ENCODE data around the gene BZW1. TPM values are rescaled to one million over a fixed set of nuclear protein-coding genes. Genes with fewer than 3 reads are reported as not detected.

BZW1 gene
- total RNA-seq = 100 to 1,000 TPM; 211 TPM
- 100 to 1,000 TPM; 207 to 255 (median 230) TPM for polyA plus RNA-seq (ENCODE audit: insufficient read length in 6 of 6)
- long read RNA-seq, donor 1, full-length matches to known transcripts = 48 of 63 reads
- long read RNA-seq, donor 1, partial matches to known transcripts = 15 of 63 reads
- long read RNA-seq, donor 1, other reads (novel, unspliced or antisense) = 0 of 63 reads
- long read RNA-seq, donor 2, full-length matches to known transcripts = 61 of 86 reads
- long read RNA-seq, donor 2, partial matches to known transcripts = 20 of 86 reads
- long read RNA-seq, donor 2, other reads (novel, unspliced or antisense) = 5 of 86 reads
- long read RNA-seq, donor 3, full-length matches to known transcripts = 34 of 34 reads
- long read RNA-seq, donor 3, partial matches to known transcripts = 0 of 34 reads
- long read RNA-seq, donor 3, other reads (novel, unspliced or antisense) = 0 of 34 reads
- long read RNA-seq, donor 4, full-length matches to known transcripts = 21 of 33 reads
- long read RNA-seq, donor 4, partial matches to known transcripts = 8 of 33 reads
- long read RNA-seq, donor 4, other reads (novel, unspliced or antisense) = 4 of 33 reads
- long read RNA-seq, donor 5, full-length matches to known transcripts = 41 of 56 reads
- long read RNA-seq, donor 5, partial matches to known transcripts = 8 of 56 reads
- long read RNA-seq, donor 5, other reads (novel, unspliced or antisense) = 7 of 56 reads
- long read RNA-seq, donor 6, full-length matches to known transcripts = 53 of 63 reads
- long read RNA-seq, donor 6, partial matches to known transcripts = 10 of 63 reads
- long read RNA-seq, donor 6, other reads (novel, unspliced or antisense) = 0 of 63 reads
- long read RNA-seq, donor 7, full-length matches to known transcripts = 22 of 22 reads
- long read RNA-seq, donor 7, partial matches to known transcripts = 0 of 22 reads
- long read RNA-seq, donor 7, other reads (novel, unspliced or antisense) = 0 of 22 reads
- long read RNA-seq, donor 8, full-length matches to known transcripts = 42 of 50 reads
- long read RNA-seq, donor 8, partial matches to known transcripts = 8 of 50 reads
- long read RNA-seq, donor 8, other reads (novel, unspliced or antisense) = 0 of 50 reads
- long read RNA-seq, donor 9 = 0 reads
- long read RNA-seq, donor 10, full-length matches to known transcripts = 21 of 31 reads
- long read RNA-seq, donor 10, partial matches to known transcripts = 7 of 31 reads
- long read RNA-seq, donor 10, other reads (novel, unspliced or antisense) = 3 of 31 reads
- long read RNA-seq, donor 11, full-length matches to known transcripts = 65 of 79 reads
- long read RNA-seq, donor 11, partial matches to known transcripts = 14 of 79 reads
- long read RNA-seq, donor 11, other reads (novel, unspliced or antisense) = 0 of 79 reads
- long read RNA-seq, donor 12, full-length matches to known transcripts = 34 of 39 reads
- long read RNA-seq, donor 12, partial matches to known transcripts = 5 of 39 reads
- long read RNA-seq, donor 12, other reads (novel, unspliced or antisense) = 0 of 39 reads

DNA sequence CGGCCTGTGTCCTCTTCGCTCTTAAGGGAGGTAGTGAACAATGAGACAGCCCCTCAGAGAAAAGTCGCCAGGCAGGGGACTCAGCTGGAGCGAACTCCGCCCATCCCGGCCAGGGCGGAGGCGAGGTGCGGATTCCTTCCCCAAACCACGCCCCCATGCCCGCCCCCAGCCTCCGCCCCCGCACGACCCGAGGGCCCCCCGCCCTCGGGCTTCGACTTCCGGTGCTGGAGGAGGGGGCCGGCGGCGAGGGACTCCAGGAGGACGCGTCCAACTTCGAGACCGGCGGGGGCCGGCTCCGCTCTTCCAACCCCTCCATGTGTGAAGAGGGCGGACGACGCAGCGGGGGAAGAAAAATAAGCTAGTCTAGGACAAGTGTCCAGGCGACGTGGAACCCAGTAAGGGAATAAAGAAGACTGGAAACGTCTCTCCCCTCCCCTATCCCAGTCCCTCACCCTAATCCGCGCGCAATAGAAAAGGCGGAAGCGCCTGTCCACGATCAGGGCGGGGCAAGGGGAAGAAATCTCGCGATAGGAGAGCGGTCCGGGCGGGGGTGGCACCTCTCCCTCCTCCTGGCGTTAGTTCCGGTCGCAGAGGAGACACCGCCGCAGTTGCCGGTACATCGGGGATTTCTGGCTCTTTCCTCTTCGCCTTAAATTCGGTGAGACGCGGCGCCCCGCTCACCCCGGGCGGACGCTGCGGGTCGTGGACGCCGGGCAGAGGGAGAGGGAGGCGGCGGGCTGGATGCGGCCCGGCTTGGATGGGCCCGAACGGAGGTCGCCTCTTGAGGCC is at the start of gene BZW1:
TSS of gene BZW1 (plus strand) at position 578 of the 789 bp plus-strand sequence. CDS start 1,308 bp downstream, outside the sequence.
- TF ChIP-seq, protein P1, sequence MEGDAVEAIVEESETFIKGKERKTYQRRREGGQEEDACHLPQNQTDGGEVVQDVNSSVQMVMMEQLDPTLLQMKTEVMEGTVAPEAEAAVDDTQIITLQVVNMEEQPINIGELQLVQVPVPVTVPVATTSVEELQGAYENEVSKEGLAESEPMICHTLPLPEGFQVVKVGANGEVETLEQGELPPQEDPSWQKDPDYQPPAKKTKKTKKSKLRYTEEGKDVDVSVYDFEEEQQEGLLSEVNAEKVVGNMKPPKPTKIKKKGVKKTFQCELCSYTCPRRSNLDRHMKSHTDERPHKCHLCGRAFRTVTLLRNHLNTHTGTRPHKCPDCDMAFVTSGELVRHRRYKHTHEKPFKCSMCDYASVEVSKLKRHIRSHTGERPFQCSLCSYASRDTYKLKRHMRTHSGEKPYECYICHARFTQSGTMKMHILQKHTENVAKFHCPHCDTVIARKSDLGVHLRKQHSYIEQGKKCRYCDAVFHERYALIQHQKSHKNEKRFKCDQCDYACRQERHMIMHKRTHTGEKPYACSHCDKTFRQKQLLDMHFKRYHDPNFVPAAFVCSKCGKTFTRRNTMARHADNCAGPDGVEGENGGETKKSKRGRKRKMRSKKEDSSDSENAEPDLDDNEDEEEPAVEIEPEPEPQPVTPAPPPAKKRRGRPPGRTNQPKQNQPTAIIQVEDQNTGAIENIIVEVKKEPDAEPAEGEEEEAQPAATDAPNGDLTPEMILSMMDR (IDR thresholded peaks at IDR 0.05) = no peak
- Histone ChIP-seq H3K4me1 (peaks cover 5 to 44% of the 10 kb centered on the region in 2 donors), H3K9me3 (no peaks in the 10 kb centered on the region), H3K4me3 (peak within 1 kb of the TSS; percentile 94 to 98), H3K27me3 (no peaks in the 10 kb centered on the region), H3K36me3 (peaks cover 0 to 32% of the 10 kb centered on the region in 2 donors), H3K27ac (peak within 1 kb of the TSS; percentile 98 to 100)
- ATAC-seq (peak; percentile 91), DNase-seq (peak; percentile 97 to 99 (median 98))
- intact Hi-C loops (cut with DNase I) = loop anchor here in 1 of 2 donors (10.0 kb wide), 1 partner anchor 97 kb away; no protein-coding TSS in a partner anchor

DNA sequence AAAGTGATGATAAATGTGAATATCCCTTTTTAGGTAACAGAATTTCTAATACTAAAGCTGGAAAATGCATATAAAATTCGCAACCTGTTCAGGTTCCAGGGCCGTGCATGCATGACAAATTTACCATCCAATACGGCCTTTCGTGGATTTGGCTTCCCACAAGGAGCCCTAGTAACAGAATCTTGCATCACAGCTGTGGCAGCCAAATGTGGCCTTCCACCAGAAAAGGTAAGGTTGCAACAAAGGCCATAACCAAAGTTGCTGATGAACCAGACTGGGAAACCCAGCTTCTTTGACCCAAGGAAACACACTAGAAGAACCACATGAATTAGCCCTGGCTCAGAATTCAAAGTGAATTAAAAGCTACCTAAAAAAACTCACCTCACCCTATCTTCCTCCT is 49.6 kb upstream of the BZW1 start:
- H3K9me3 ChIP-seq = no peaks in the 10 kb centered on the region
- H3K27ac ChIP-seq = no peak overlapping the region
- DNase-seq (no peak), ATAC-seq (no peak)
- intact Hi-C loops (cut with DNase I) = no loop called here
- no peaks in the 10 kb centered on the region for H3K27me3 ChIP-seq
- no peaks in the 10 kb centered on the region for H3K4me1 ChIP-seq
- H3K4me3 ChIP-seq = no peak overlapping the region
- TF ChIP-seq, protein P1 (IDR thresholded peaks at IDR 0.05) = no peak
- no peaks in the 10 kb centered on the region for H3K36me3 ChIP-seq

DNA sequence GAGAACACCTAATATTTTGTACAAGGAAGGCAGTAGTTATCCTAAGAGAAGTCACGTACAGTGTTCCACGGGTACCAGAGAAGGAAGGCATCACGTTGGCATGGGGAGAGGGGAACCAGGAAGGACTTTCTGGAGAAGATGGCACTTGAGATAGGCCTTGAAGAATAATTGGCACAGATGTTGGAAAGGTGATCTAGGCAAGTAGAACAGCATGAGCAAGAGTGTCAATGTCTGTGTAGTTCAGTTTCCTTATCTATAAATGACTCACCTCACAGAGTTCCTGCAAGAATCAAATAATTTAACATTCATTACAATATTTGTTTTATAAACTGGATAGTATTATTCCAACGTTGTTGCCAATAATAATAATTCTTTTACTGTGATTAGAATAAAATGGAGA is 48.3 kb upstream of the BZW1 start:
- intact Hi-C loops (cut with DNase I) = no loop called here
- Histone ChIP-seq H3K27me3 (no peaks in the 10 kb centered on the region), H3K9me3 (no peaks in the 10 kb centered on the region), H3K4me3 (no peak overlapping the region), H3K27ac (no peak overlapping the region), H3K4me1 (no peaks in the 10 kb centered on the region), H3K36me3 (no peaks in the 10 kb centered on the region)
- DNase-seq (no peak), ATAC-seq (no peak)
- TF ChIP-seq, protein P1 (IDR thresholded peaks at IDR 0.05) = no peak

DNA sequence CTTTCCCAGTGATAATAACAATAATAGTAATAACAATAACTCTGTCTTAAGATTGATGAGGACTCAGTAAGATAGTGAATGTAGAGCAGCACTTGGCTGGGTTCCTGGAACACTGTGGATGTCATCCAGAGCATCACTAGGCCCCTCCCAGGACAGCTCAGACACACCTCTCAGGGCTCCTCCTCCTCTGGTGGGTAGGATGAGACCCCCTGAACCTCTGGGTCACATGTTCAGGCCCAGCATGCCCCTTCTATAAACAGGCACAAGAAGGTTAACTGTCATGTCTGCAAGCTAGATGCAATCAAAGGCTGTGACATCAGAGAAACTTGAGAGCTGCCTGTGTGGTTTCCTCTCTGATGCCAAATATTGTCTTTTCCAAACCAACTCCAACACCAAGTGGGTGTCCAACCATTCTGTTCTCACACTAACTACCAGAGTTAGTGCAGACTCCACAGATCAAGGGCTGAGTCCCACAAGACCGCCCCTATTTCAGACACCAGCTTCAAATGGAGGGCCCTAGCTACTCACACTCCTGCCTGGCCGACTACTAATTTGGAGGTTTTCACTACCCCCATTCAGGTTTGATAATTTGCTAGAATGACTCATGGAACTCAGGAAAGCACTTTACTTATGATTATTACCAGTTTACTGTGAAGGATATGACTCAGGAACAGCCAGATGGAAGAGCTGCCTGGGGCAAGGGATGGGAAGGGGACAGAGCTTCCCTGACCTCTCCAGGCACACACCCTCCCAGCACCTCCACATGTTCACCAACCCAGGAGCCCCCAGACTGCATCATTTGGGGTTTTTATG is 46.4 kb upstream of the BZW1 start:
- intact Hi-C loops (cut with DNase I) = no loop called here
- Histone ChIP-seq H3K27ac (no peak overlapping the region), H3K4me3 (no peak overlapping the region), H3K9me3 (no peaks in the 10 kb centered on the region), H3K36me3 (no peaks in the 10 kb centered on the region), H3K4me1 (no peaks in the 10 kb centered on the region), H3K27me3 (no peaks in the 10 kb centered on the region)
- no peak for DNase-seq
- TF ChIP-seq, protein P1 (IDR thresholded peaks at IDR 0.05) = no peak
- ATAC-seq = peak; percentile 79

Data from left lung (tissue), 14 donors.